NCI-H128 (cell line): ENCODE data around the gene SLC13A4.
"Not testable (repeated sequence)": the region's sequence is repeated elsewhere in the genome, so short reads cannot be mapped to it uniquely, and the experiment has no call there.

Experiments
- DNase-seq: peaks from one replicate; lab custom pipeline; 2025; ENCODE audit not compliant: unreplicated experiment; lab: John Stamatoyannopoulos, UW

SLC13A4 gene, protein sequence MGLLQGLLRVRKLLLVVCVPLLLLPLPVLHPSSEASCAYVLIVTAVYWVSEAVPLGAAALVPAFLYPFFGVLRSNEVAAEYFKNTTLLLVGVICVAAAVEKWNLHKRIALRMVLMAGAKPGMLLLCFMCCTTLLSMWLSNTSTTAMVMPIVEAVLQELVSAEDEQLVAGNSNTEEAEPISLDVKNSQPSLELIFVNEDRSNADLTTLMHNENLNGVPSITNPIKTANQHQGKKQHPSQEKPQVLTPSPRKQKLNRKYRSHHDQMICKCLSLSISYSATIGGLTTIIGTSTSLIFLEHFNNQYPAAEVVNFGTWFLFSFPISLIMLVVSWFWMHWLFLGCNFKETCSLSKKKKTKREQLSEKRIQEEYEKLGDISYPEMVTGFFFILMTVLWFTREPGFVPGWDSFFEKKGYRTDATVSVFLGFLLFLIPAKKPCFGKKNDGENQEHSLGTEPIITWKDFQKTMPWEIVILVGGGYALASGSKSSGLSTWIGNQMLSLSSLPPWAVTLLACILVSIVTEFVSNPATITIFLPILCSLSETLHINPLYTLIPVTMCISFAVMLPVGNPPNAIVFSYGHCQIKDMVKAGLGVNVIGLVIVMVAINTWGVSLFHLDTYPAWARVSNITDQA

DNA sequence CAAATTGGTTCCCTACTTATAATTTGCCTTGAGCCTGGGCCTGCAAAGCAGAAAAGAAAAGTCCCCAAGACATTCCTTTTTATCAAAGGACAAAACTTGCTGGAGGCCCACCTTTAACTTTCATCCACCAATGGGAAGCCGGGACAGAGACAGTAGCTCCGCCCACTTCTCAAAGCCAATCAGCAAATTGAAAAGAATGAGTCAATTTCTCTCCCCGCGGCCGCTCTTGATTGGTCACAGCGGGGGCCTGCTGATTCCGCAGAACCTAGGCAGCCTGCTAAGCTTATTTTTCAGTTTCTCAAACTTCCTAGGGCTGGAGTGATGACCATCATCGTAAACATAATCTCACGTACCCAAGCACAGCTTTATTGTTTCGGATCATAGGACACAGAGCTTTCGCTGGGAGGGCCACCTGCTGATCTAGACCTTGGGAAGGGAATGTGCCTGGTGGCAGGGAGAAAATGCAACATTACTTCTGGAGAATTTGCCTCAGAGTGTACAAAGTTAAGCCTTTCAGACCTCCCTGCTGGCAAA, at the start of gene SLC13A4:
TSS of gene SLC13A4 (minus strand) at position 51 of the 534 bp plus-strand sequence. CDS start 690 bp downstream, outside the sequence.
- no peak for DNase-seq

DNA sequence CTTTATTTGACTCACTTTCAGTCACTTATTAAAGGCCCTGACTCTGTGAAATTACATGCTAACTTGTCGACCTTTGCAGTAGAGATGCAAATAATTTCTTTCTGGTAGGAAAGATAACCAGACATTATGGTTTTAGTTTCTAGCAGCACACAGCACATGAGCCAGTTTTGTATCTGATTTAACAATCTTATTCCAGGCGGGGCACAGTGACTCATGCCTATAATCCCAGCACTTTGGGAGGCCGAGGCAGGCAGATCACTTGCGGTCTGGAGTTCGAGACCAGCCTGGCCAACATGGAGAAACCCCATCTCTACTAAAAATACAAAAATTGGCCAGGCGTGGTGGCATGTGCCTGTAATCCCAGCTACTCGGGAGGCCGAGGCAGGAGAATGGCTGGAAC, 47.9 kb upstream of the SLC13A4 start:
- not testable (repeated sequence) for DNase-seq

GRCh38 chr7:135775230-135775629, 47.2 kb upstream of the SLC13A4 start:
- DNase-seq: no peak

GRCh38 chr7:135774284-135774683, 46.3 kb upstream of the SLC13A4 start:
- DNase-seq: no peak

DNA sequence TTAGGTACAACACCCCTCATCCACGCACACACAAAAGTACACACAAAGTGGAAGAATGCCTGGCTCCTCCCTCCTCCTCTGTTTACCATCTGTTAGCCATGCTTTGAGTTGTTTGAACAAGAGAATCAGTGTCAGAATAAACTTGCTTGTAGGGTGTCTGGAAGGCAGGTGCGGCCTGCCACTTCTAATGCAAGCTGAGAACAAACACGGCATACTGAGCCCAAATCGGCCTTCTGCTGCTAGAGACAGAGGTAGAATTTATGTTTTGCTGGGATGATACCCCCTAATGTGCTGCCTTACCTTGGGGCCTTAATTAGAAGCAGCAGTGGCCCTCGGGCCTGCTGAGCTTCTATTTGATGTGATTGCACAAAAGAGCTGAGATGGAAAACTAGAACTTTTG, 45.5 kb upstream of the SLC13A4 start:
- DNase-seq: peak; percentile 27

DNA sequence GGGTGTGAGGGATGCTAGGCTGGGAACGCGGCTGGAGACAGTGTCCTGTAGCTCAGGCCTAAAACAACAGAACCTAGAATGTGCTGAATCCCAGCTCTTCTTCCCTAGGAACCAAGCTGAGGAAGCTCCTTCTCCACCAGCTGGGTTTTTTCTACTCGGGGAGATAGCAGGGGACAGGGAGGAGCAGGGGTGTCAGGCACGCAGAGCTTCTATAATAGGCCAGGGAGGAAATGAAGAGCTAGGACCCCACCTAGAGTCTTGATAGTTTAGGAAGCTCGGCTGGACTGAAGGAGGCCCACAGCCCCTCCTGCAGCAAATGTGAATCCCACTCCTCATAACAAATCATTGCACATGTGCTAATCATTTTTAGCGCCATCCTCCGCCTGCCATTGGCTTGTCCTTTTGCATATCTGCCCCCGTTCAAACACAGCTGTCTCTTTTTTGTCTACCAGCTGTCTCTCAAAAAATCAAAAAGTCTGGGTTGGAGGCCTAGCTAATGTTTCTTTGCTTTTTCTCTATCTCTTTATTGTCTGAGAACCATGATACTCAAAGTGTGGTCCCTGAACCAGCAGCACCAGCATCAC, 44.7 kb upstream of the SLC13A4 start:
- DNase-seq: no peak

- DNase-seq: no peak
These were observed 44.1 kb upstream of the SLC13A4 start for GRCh38 chr7:135771961-135772638.

DNA sequence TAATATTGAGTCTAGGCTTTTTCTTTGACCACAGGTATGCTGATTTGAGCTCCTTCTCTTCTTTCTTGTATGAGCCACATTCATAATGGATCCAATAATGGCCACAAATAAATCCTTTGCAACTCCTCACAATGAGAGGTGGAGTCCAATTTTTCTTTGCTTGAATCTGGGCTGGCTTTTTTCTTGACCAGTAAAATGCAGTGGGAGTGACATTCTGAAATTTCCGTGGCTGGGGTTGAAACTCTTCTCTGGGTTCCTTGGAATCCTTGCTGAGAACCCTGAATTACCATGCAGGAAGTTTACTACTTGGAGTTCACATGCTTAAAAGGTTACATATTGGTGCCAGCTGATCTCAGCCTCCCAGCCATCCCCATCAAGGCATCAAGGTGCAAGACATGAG, 43.1 kb upstream of the SLC13A4 start:
- DNase-seq: no peak

GRCh38 chr7:135770139-135770710, 42.2 kb upstream of the SLC13A4 start:
- DNase-seq: no peak

DNA sequence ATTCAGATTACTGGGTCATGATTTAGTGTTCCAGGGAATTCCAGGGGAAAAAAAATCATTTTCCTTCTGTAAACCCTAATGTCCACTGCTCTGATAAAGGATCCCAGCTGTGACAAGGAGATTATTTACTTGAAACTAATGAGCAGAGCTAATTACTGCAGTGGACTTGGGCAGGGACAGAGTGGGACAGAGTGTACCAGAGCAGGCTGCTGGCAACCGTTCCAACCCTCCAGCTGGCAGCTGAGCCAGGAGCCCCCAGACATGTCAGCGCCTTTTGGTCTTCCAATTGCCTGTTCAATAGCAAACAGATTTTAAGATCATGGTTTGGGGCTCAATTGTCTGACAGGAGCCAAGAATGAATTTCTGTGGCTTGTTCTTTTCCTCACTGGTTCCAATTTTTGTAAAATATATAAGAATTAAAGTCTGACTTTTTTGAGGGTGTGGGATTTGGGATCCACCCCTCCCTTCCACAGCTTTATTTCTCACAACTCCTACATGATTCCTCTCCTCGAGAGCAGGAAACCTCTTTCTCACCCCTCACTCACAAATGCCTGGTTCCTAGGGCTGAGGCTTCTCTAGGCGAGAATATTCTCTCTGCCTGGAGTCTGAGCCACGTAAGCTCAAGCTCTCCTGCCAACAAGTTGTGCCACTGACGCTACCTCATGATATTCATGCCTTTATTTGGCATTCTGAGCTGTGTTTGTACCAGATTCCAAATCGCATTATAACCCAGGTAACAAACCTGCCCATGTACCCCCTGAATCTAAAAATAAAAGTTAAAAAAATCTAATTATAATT, 41.2 kb upstream of the SLC13A4 start:
- no peak for DNase-seq

- no peak for DNase-seq
These were observed 40.5 kb upstream of the SLC13A4 start for GRCh38 chr7:135768467-135768866.

DNA sequence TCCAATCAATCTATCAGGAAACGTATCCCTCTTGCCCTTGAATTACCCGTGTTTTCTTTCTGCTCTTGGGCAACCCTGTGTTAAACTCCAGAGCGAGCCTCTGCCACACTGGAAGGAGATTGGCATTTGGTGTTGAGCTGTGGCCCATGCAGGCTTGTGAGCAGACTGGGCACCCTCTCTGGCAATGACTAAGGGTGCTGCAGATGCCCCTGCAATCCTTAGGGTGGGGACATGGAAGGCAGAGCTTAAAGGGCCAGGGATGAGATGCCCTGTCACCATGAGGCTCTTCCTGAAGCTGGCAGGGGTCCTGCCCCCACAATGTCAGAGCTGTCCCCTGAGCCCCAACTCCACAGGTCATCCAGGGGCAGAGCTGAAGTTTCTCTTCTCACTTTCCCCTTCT, 40.1 kb upstream of the SLC13A4 start:
- DNase-seq: no peak

GRCh38 chr7:135763261-135763660, 35.3 kb upstream of the SLC13A4 start:
- no peak for DNase-seq

- no peak for DNase-seq
These were observed 33.9 kb upstream of the SLC13A4 start for GRCh38 chr7:135761751-135762488.

- no peak for DNase-seq
These were observed 31.5 kb upstream of the SLC13A4 start for GRCh38 chr7:135759532-135759931.

DNA sequence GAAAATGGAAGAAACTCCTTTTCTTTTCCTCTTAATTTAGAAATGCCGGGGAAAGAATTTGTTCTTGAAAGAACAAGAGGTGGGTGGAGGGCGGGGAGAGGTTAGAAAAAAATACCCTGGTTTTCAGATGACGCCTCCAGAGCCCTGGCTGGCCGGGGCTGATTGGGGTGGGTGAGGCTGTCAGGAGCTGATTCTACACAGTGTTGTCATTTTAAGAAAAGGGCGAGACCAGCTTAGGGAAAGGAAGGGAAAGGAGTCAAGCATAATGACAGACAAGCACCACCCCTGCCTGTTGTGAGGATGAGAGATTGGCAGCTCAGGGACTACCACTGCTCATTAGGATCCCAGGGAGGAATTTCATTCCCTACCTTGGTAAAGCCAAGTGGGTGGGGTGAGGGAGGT, 30.5 kb upstream of the SLC13A4 start:
- DNase-seq: no peak

- no peak for DNase-seq
These were observed 29.9 kb upstream of the SLC13A4 start for GRCh38 chr7:135757719-135758411.

DNA sequence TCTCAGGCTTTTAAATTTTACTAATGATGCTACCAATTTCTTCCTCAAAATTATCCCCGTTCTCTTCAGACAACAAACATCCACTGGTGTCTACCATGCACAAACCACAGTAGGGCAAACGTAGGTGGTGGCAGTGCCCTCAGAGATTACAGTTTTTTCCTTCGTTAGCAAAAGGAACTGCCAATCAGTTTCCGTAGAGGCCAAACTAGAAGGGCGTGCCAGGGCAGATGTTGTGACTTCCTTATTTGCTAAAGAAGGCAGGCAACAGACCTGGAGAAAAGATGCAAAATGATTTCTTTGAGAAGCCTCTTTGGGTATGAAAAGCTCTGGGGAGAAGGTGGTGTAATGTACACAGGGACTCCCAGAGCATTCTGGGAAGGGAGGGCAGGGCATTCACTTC, 28.2 kb upstream of the SLC13A4 start:
- no peak for DNase-seq

- DNase-seq: no peak
These were observed 27.4 kb upstream of the SLC13A4 start for GRCh38 chr7:135755351-135755753.
